ENCODE measurements around the gene HAUS1. TPM values are rescaled to one million over a fixed set of nuclear protein-coding genes. Genes with fewer than 3 reads are reported as not detected.

The HAUS1 gene
- total and polyA plus RNA-seq, 2 of the 8 experiments (the other 6 are each of a cell fraction or from before 2014, with no cell fraction given) = 104 TPM

GRCh38 chr18:46069524-46069923 is 34.7 kb upstream of the HAUS1 start:
- no peak for DNase-seq (ENCODE audit: low read depth in 1 of 2, low spot score in 2 of 2)
- no peak overlapping the region for H2BK120ac ChIP-seq (replicated peaks; ENCODE audit: low read depth, low read length)
- ChIA-PET CTCF (ENCODE audit: partially characterized antibody) (interaction anchor here (0.6 to 0.9 kb wide), 2 partner anchors 163 to 405 kb away, joined by 3 to 4 read pairs; no protein-coding TSS in a partner anchor), POLR2A (ENCODE audit: partially characterized antibody) (interaction anchor here (0.8 to 1.3 kb wide), 2 partner anchors 8 to 9 kb away, joined by 3 read pairs; no protein-coding TSS in a partner anchor)
- no peak overlapping the region for H2BK15ac ChIP-seq (ENCODE audit: low read length)
- H3K4me1 ChIP-seq (replicated peaks in 1 of 4; ENCODE audit: control insufficient read depth in 3 of 4, insufficient read depth in 4 of 4, low read length in 3 of 4) = peaks cover 0 to 6% (median 0%) of the 10 kb centered on the region in 4 experiments; a peak in 2 of 7 replicates
- H3K27ac ChIP-seq (ENCODE audit: low read depth, low read length) = no peak overlapping the region
- H3K9ac ChIP-seq (replicated peaks in 1 of 4; ENCODE audit: extremely low read depth in 1 of 4, low read depth in 3 of 4, low read length in 3 of 4) = no peak overlapping the region
- no peak overlapping the region for H3K14ac ChIP-seq (ENCODE audit: insufficient read length)
- no peak overlapping the region for H2BK12ac ChIP-seq (ENCODE audit: low read depth, low read length)
- no peaks in the 10 kb centered on the region for H3K36me3 ChIP-seq (ENCODE audit: control insufficient read depth in 2 of 4, insufficient read depth in 4 of 4, low read length in 3 of 4)
- H3K79me2 ChIP-seq (ENCODE audit: control insufficient read depth in 1 of 2, insufficient read depth in 2 of 2, low read length in 2 of 2) = no peaks in the 10 kb centered on the region
- H3K18ac ChIP-seq (ENCODE audit: extremely low read depth, low read length) = no peak overlapping the region
- H2AFZ ChIP-seq (ENCODE audit: low read length) = no peak overlapping the region
- H3K4me3 ChIP-seq (ENCODE audit: extremely low read depth in 1 of 4, insufficient read depth in 2 of 4, low read depth in 3 of 4, low read length in 4 of 4) = no peak overlapping the region
- H2AK5ac ChIP-seq (ENCODE audit: low read depth, low read length) = no peak overlapping the region
- H4K8ac ChIP-seq (ENCODE audit: extremely low read depth, insufficient read depth, low read length) = no peak overlapping the region
- H4K91ac ChIP-seq (replicated peaks; ENCODE audit: insufficient read length, low read length) = no peak overlapping the region
- no peak overlapping the region for H2BK5ac ChIP-seq (ENCODE audit: low read depth, low read length)
- no peak overlapping the region for H3K23ac ChIP-seq (ENCODE audit: insufficient read length)
- no peak overlapping the region for H3K4me2 ChIP-seq (ENCODE audit: insufficient read depth in 1 of 2, low read depth in 2 of 2, low read length in 2 of 2)
- no peak overlapping the region for H3K56ac ChIP-seq (replicated peaks; ENCODE audit: insufficient read length, low read depth, low read length)
- H2BK20ac ChIP-seq (ENCODE audit: low read length) = no peak overlapping the region
- H3K4ac ChIP-seq (replicated peaks; ENCODE audit: insufficient read length, low read depth, low read length) = no peak overlapping the region
- WGBS, 2 experiments (ENCODE audit: extremely low coverage in 1 of 2, insufficient coverage in 1 of 2, insufficient read length in 1 of 2, insufficient replicate concordance in 2 of 2, low coverage in 1 of 2, low lambda C conversion rate in 2 of 2, missing lambda C conversion rate in 1 of 2) = 85% methylated on average over 4 of the region's 4 CpGs; no CpG with 5 or more reads in 1 of the 2 experiments
- peaks cover 11% of the 10 kb centered on the region; the same call in 1 of the 2 replicates for H3K23me2 ChIP-seq (ENCODE audit: low read depth, low read length)
- peaks cover 0 to 3% of the 10 kb centered on the region in 2 experiments for H4K20me1 ChIP-seq (replicated peaks in 1 of 2; ENCODE audit: control insufficient read depth in 1 of 2, insufficient read depth in 2 of 2, low read length in 2 of 2)
- no peaks in the 10 kb centered on the region for H3K79me1 ChIP-seq (ENCODE audit: low read depth, low read length)
- no peak for FAIRE-seq
- TF ChIP-seq POU5F1 (IDR thresholded peaks at IDR 0.05; ENCODE audit: low read depth, low read length) (no peak), CEBPB (IDR thresholded peaks at IDR 0.05; ENCODE audit: low read depth, low read length) (no peak), MAFK (IDR thresholded peaks at IDR 0.05; ENCODE audit: low read depth, low read length) (no peak)
- H4K5ac ChIP-seq (ENCODE audit: insufficient read length, low read depth, low read length) = no peak overlapping the region
- peaks cover 4 to 31% (median 28%) of the 10 kb centered on the region in 4 experiments for H3K27me3 ChIP-seq (replicated peaks in 1 of 4; ENCODE audit: control insufficient read depth in 3 of 4, extremely low read depth in 1 of 4, insufficient read depth in 3 of 4, low read length in 3 of 4)
- no peaks in the 10 kb centered on the region for H3K9me3 ChIP-seq (ENCODE audit: insufficient read depth in 2 of 2, low read depth in 1 of 2, low read length in 1 of 2)
